ENCODE measurements around the gene CCL4.

CCL4 gene

DNA sequence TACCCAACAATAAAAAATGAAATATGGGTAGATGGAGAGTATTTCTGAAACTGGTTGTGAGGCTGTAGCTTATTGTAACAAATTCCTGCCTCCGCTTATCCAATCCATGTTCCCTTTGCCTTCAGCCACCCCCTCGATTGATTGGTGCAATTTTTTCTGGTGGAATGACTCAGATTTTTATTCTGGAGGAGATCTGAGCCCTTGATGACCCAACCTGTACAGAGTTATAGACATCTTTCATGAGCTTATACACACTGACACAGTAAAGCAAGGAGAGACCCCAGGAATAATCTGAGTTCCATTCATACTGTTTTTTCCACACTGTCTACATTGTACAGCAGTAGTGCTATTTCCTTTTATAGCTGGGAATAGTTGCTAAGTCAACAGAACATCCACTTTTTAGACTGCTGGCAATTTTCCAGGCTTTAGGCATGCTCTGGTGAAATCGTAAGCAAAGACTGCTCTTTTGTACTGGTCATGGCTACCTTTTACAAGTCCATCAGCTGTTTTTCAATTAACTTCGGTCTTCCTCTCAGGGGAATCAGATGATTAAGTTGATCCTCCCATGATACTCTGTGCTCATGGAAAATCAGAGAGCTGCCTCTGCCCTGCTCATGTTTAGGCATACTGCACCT is 30.1 kb downstream of the CCL4 start:
- H4K20me1 ChIP-seq (ENCODE audit: insufficient read depth, low read length, poor library complexity, severe bottlenecking), result no peaks in the 10 kb centered on the region
- no peak overlapping the region for H3K9ac ChIP-seq (ENCODE audit: low read depth, low read length, poor library complexity, severe bottlenecking)
- H3K4me3 ChIP-seq (ENCODE audit: low read length, poor library complexity, severe bottlenecking), result no peak overlapping the region
- no peaks in the 10 kb centered on the region for H3K9me2 ChIP-seq (replicated peaks; ENCODE audit: low read depth, low read length)
- H3F3A ChIP-seq (ENCODE audit: low read depth), result no peaks in the 10 kb centered on the region
- no peaks in the 10 kb centered on the region for H3K27me3 ChIP-seq (ENCODE audit: insufficient read depth, low read length, poor library complexity, severe bottlenecking)
- no peak overlapping the region for H2AFZ ChIP-seq (ENCODE audit: low read length)
- no peak overlapping the region for H3K4me2 ChIP-seq (ENCODE audit: low read depth, low read length, poor library complexity, severe bottlenecking)
- no peaks in the 10 kb centered on the region for H3K4me1 ChIP-seq (ENCODE audit: insufficient read depth, low read length, poor library complexity, severe bottlenecking)
- no peak for TF ChIP-seq EZH2phosphoT487 (IDR thresholded peaks at IDR 0.05; ENCODE audit: borderline replicate concordance)
- TF ChIP-seq, protein P1, sequence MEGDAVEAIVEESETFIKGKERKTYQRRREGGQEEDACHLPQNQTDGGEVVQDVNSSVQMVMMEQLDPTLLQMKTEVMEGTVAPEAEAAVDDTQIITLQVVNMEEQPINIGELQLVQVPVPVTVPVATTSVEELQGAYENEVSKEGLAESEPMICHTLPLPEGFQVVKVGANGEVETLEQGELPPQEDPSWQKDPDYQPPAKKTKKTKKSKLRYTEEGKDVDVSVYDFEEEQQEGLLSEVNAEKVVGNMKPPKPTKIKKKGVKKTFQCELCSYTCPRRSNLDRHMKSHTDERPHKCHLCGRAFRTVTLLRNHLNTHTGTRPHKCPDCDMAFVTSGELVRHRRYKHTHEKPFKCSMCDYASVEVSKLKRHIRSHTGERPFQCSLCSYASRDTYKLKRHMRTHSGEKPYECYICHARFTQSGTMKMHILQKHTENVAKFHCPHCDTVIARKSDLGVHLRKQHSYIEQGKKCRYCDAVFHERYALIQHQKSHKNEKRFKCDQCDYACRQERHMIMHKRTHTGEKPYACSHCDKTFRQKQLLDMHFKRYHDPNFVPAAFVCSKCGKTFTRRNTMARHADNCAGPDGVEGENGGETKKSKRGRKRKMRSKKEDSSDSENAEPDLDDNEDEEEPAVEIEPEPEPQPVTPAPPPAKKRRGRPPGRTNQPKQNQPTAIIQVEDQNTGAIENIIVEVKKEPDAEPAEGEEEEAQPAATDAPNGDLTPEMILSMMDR (conservative IDR thresholded peaks at IDR 0.05; ENCODE audit: low read length), result no peak
- H3K36me3 ChIP-seq (ENCODE audit: insufficient read depth, low read length), result no peaks in the 10 kb centered on the region
- no peaks in the 10 kb centered on the region for H3K79me2 ChIP-seq (ENCODE audit: insufficient read depth, low read length)
- no peaks in the 10 kb centered on the region for H3K9me3 ChIP-seq (ENCODE audit: insufficient read depth, low read depth, low read length)

DNA sequence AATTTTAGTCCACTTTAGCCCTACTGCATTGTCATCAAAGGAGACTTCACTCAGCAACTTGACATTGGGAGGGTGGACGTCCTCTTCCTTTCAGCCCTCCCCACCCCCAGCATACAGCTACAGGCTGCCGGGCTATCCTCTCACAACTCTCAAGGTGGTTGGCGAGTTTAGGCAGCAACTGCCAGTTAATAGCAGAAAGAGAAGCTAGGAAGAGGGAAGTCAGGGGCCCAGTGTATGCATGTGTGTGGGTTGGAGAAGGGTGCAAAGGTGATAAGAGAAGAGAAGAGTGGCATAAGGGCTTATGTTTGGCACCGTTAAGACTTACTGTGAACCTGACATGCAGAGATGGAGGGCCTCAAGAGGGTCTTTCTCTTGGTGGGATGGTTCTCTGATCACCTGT is 31.8 kb downstream of the CCL4 start:
- Histone ChIP-seq H3K9me2 (replicated peaks; ENCODE audit: low read depth, low read length) (no peaks in the 10 kb centered on the region), H3K36me3 (ENCODE audit: insufficient read depth, low read length) (no peaks in the 10 kb centered on the region), H3K4me3 (ENCODE audit: low read length, poor library complexity, severe bottlenecking) (no peak overlapping the region), H3K4me2 (ENCODE audit: low read depth, low read length, poor library complexity, severe bottlenecking) (no peak overlapping the region), H3K9me3 (ENCODE audit: insufficient read depth, low read depth, low read length) (no peaks in the 10 kb centered on the region), H3K27me3 (ENCODE audit: insufficient read depth, low read length, poor library complexity, severe bottlenecking) (no peaks in the 10 kb centered on the region), H4K20me1 (ENCODE audit: insufficient read depth, low read length, poor library complexity, severe bottlenecking) (no peaks in the 10 kb centered on the region), H3K9ac (ENCODE audit: low read depth, low read length, poor library complexity, severe bottlenecking) (no peak overlapping the region), H3F3A (ENCODE audit: low read depth) (no peaks in the 10 kb centered on the region), H2AFZ (ENCODE audit: low read length) (no peak overlapping the region), H3K4me1 (ENCODE audit: insufficient read depth, low read length, poor library complexity, severe bottlenecking) (no peaks in the 10 kb centered on the region), H3K79me2 (ENCODE audit: insufficient read depth, low read length) (no peaks in the 10 kb centered on the region)
- TF ChIP-seq EZH2phosphoT487 (IDR thresholded peaks at IDR 0.05; ENCODE audit: borderline replicate concordance), result no peak
- TF ChIP-seq, protein P1 (conservative IDR thresholded peaks at IDR 0.05; ENCODE audit: low read length), result no peak

DNA sequence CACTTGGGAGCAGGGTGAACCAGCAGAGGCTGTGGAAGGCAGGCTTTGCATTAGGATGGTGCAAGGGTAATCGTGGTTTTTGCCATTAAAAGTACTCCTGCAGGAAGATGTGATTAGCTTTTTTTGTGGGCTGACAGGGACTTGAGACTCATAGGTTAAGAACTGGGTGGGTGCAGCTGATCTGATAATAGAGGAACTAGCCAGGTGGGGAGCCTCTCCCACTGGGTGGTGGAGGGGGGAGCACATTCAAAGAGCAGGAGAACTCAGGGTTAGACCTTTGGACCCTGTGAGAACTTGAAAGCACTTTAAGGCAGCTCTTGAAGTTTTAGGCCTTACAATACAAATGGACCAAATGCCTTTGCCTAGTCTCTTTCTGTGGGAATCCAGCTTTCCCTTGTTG is 32.4 kb downstream of the CCL4 start:
- Histone ChIP-seq H3K27me3 (ENCODE audit: insufficient read depth, low read length, poor library complexity, severe bottlenecking) (no peaks in the 10 kb centered on the region), H4K20me1 (ENCODE audit: insufficient read depth, low read length, poor library complexity, severe bottlenecking) (no peaks in the 10 kb centered on the region), H3K9me2 (replicated peaks; ENCODE audit: low read depth, low read length) (no peaks in the 10 kb centered on the region), H3K4me2 (ENCODE audit: low read depth, low read length, poor library complexity, severe bottlenecking) (no peak overlapping the region), H3F3A (ENCODE audit: low read depth) (no peaks in the 10 kb centered on the region), H3K4me3 (ENCODE audit: low read length, poor library complexity, severe bottlenecking) (no peak overlapping the region), H3K9ac (ENCODE audit: low read depth, low read length, poor library complexity, severe bottlenecking) (no peak overlapping the region), H3K79me2 (ENCODE audit: insufficient read depth, low read length) (no peaks in the 10 kb centered on the region), H3K4me1 (ENCODE audit: insufficient read depth, low read length, poor library complexity, severe bottlenecking) (no peaks in the 10 kb centered on the region), H2AFZ (ENCODE audit: low read length) (no peak overlapping the region), H3K36me3 (ENCODE audit: insufficient read depth, low read length) (no peaks in the 10 kb centered on the region), H3K9me3 (ENCODE audit: insufficient read depth, low read depth, low read length) (no peaks in the 10 kb centered on the region)
- TF ChIP-seq, protein P1 (conservative IDR thresholded peaks at IDR 0.05; ENCODE audit: low read length), result no peak
- TF ChIP-seq EZH2phosphoT487 (IDR thresholded peaks at IDR 0.05; ENCODE audit: borderline replicate concordance), result no peak
